ENCODE data around the gene DTNA.

- TF ChIP-seq ZNF274 (IDR thresholded peaks at IDR 0.05; ENCODE audit: low read depth, low read length) (no peak), SUZ12 (IDR thresholded peaks at IDR 0.05; ENCODE audit: extremely low read depth, insufficient read depth, insufficient read length) (no peak), YY1 (IDR thresholded peaks at IDR 0.05; ENCODE audit: insufficient read depth, insufficient read length) (no peak)
Measured at GRCh38 chr18:34691614-34692013, 18.5 kb upstream of the DTNA start.
